GM12891 (cell line): ENCODE data around the gene ZBTB47.

Experiments used
- POLR2A ChIP-seq: IDR thresholded peaks from 2 replicates; pipeline ENCODE4 v1.6.1; 2011; ENCODE audit warnings: low read depth, low read length, control low read depth
- POLR2AphosphoS5 ChIP-seq: IDR thresholded peaks from 2 replicates; pipeline ENCODE4 v1.6.1; 2011; ENCODE audit warnings: low read depth, low read length, control low read depth
- TAF1 ChIP-seq: IDR thresholded peaks from 2 replicates; pipeline ENCODE4 v1.6.1; 2011; ENCODE audit warnings: low read depth, low read length, control low read depth

DNA sequence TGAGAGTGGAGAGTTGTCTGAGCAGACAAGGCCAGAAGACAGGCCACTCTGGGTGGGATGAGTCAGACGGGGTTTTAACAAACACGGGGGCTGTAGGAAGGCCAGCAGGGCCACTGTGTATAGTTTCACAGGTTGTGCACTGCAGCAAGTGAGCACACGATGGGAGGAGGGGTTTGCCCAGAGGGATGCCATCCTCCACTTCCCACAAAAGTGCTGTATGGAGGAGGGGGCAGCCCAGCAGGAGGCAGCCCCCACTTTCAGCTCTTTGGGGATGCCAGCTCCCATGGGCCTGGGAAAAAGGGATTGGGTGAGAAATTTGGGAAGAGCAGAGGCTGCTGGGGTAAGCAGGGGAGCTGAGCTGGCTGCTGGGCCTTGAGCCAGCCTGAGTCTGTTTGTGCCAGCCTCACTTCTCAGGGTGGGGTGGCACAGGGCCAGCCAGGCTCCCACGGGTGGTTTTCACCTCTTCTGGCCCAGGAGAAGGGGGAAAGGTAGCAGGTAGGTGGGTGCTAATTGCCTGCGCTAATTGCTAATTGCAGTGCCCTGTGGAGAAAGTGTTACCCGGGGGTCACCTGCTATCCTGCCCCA lies 6.7 kb downstream of the ZBTB47 start:
- no peak for TF ChIP-seq POLR2AphosphoS5
- no peak for TF ChIP-seq POLR2A
- no peak for TF ChIP-seq TAF1
